ENCODE results near the gene KRT8.

The KRT8 gene

DNA sequence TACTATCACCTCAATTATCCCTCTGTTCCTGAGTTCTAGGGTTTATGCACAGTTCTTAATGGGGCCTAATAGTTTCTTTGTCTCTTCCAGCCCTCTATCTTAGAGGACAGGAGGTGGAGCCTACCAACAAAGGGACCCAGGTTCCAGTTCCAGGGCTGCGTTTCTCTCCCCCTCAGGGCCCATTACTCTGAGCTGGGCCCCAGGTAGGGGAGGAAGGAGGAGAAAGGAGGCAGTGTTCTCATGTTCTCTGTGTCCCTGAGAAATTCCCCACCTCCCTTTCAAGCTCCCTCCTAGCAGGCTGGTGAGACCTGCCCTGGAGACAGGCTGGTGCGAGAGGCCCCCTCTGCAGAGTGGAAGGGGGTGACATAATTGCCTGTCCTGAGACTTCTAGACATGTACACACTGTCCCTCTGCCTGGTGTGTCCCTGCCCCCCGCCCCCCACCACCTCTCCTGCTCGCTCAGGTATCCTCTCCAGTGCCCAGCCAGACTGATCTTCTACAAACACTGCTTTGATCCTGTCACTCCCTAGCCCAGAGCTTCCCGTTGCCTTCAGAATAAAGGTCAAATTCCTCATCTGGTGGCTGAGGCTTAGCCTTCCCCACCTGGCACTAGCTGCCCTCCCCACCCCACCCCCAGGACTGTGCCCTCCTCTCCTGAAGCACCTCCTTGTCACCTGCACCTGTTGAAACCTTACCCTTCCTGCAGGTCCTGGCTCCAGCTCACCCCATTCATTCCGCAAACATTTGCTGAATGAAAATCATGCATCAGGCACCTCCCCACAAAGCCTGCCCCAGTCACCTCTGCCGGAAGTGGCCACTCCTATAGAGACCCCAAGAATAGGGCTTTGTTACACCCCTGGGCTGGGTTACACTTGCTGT is 21.1 kb upstream of the KRT8 start:
- no peak for DNase-seq

DNA sequence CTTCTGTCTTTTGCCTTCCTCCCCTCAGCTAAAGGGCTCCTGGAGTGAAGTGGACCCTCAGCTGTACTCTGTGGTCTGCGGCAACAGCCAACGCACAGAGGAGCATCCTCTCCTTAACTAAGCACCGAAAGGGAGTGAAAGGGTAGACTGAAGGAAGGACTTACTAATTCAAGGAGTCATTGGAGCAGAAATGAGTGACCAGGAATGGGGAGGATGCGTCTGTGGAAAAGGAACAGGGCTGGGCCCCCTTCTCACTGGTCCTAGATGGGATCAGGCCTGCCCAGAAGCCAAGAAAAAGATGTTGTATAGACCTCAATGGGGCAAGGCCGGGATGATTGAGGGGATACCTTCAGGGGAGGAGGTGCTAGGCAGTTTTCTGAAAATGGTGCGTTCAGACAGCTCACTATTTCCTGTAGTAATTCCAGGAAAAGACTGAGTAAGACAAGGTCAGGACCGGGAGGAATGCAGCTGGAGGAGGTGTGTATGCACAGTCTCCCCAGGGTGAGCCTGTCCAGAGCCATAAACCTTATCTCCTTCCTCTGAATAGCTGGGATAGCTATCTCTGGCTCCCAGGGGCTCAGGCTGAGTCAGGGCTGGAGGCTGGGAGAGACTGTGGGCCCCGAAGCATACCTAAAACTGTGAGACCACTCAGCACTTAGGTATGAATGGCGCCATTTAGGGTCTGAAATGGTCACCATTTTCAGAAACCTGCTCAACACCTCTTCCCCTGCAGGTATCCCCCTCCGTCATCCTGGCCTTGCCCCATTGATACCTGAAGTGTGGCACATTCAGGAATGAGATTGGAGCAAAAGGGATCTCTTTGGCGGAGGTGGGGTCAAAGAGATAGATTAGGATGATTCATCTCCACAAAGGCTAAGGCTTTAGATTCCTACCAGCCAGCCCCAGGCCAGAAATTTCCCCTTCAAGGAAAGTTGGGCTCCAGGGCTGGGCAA is 20.2 kb upstream of the KRT8 start:
- DNase-seq: peak; percentile 68

DNA sequence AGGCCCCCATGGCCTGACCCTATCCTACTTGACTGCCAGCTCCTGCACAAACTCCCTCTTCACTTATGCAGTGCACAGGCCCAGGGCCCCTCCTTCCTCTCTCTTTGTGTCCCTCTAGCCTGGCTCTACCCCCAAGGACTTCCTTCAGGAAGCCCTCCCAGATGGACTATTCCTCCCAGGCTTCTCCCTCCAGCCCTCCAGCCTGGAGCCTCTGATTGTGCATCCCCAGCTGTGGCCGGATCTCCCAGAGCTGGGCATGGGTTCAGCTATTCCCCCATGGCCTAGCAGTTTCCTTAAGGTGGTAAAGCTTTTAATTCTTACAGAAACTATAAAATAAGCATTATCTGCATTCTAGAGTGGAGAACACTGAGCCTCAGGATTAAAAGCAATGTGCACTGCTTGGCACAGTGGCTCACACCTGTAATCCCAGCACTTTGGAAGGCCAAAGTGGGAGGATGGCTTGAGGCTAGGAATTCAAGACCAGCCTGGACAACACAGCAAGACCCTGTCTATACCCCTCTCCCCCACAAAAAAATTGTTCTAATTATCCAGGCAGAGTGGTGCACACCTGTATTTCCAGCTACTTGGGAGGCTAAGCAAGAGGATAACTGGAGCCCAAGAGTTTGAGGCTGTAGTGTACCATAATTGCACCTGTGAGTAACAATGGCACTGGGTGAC is 16.8 kb upstream of the KRT8 start:
- no peak for DNase-seq

DNA sequence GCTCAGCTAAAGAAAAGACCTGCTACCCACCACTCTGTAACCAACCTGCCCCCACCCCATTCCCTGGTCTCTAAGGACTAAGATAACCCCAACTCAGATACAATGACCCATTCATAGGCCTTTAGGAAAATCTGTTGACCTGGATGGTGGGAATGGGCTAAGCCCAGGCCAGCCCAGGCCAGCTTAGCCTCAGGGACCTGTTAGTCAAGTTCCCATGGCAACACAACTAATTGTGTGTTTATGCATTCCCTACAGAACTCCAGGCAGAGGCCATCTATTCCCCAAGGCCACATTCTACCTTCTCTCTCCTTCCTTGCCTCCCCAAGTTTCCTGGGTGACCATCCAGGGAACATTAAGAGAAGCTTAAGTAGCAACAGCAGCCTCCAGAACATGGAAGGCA is 16.1 kb upstream of the KRT8 start:
- DNase-seq: no peak

DNA sequence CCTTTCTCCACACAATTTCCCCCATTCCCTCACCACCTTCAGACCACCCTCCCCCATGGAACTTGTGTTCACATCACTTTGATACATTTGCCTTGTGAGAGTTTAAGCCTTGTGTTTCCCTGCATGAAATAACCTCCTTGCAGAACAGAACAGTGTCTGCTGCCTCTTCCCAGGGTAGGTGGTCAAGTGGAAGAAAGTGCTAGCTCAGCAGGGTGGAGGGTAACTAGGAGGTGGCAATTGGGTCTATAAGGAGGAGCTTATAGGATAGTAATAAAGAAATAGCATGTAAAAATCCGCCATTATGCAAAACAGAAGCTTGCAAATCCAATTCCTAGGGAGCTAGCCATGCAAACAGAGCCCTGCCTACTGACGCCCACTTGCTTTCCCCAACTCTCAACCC is 13.9 kb upstream of the KRT8 start:
- DNase-seq: no peak

DNA sequence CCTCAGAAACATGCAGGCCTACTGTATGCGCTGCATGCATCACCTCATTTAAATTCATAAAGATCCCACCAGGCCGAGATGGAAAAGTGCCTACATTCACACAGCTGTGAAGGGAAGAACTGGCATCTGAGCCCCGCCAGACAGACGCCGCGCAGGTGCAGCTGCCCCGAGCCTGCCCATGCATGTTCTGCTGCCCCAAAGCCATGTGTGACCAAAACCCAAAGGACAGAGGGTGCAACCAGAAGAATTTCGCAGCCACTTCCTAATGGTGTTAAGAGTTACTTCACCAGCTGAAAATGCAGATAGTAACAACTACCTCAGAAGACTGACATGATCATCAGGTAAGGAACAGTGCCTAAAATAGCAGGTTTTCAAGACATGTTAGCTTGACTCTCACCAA is 13.5 kb upstream of the KRT8 start:
- DNase-seq: no peak

DNA sequence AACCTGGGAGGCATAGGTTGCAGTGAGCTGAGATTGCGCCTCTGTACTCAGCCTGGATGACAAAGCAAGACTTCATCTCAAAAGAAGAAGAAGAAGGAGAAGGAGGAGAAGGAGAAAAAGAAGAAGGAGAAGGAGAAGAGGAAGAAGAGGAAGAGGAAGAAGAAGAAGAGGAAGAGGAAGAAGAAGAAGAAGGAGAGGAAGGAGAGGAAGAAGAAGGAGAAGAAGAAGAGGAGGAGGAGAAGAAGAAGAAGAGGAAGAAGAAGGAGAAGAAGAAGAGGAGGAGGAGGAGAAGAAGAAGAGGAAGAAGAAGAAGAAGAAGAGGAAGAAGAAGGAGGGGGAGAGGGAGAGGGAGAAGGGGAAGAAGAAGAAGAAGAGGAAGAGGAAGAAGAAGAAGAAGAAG is 12.9 kb upstream of the KRT8 start:
- no peak for DNase-seq

DNA sequence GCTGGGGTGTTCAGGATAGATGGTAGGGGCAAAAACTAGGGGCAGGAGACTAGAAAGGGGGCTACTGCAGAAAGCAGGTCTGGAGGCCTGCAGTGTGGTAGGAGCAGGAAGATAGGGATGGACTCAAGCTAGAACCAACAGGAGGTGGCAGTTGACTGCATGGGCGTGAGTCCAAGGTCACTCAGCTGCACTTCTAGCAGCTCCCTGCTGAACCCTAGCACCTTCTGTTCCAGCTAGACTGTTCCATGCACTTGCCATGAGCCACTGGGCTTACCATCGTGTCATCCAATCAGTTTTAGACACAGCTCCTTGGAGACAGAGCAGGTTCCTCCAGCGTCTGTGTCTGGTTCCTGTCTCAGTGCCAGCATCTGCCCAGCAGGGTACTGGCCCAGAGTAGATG is 11.3 kb upstream of the KRT8 start:
- DNase-seq: no peak

DNA sequence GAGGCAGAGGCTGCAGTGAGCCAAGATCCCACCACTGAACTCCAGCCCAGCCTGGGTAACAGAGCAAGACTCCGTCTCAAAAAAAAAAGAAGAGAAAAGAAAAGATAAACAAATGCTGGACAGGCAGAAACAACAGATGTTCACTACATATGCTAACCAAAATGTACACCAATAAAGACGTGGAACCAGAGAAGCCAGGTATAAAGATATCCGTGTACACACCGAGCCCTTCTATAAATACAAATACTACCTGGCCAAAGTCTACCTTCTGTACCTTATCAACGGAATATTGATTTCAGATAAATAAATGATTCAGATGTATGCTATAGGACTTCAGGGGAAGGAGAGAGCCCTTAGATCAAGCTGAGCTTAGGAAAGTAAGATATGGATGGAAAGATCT is 10.8 kb upstream of the KRT8 start:
- no peak for DNase-seq

DNA sequence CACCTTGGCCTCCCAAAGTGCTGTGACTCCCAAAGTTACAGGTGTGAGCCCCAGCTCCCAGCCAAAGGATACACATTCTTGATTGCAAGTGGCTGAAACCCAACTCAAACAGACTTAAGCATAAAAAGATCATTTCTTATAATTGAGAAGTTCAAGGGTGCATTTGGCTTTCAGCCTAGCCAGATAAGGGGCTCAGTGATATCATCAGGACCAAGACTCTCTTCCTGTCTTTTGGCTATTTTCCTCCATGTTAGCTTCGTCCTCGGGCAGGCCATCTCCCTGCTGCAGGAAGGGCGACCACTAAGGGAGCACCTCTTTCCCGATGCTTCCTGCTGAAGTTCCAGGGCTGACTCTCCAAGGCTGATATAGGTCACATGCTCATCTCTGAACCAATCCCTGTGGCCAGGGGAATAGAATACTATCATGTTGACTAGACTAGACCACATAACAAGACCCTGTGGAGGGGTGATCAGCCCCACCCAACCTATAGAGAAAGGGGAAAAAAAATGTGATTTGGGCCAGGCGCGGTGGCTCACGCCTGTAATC is 9.8 kb upstream of the KRT8 start:
- no peak for DNase-seq

DNA sequence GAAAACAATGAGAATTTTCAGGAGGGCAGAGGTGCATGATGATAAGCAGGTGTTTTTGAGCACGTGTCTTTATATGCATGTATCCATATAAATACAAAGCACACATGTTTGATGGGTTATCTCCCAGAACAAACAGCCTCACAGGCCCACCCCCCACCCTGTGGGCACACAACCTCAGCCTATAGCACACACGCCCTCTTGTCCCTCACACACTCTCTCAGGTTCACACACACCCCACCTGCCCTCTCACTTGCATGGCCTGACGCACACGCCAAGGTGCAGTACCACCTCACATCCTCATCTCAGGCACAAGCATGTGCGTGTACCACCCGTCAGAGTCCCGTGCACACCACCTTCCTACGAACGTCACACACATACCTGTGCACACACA is 8.6 kb upstream of the KRT8 start:
- no peak for DNase-seq

DNA sequence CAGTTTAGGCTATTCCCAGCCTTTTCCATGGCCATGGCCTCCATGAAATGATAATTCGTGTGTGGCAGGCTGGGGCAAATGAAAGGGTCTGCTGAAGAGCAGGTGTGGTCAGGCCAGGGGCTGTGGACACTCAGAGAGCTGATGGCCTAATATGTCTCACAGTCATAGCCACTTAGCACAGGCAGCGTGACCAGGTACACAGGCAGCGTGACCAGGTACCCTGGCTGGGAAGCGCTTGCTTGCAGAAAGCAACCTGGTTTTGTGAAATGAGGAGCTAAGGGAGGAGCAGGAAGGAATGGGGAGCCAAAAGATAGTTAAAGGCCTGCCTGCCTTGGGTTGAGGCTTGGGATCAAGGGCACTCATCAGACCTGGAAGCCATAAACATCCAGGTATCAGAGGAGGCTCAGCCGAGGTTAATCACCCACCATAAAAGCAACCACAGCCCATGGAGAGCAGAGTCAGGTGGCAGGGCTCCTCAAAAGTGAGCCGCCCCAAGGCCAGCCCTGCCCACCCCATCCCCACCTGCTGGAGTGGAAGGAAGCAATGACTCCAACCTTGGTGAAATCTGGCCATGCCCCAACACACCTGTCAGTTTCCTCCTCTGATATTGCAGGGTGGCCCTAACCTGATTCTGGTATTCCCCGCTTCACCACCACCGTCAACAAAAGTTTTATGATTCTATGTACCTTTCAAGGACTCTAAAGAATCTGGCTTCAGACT is 8.0 kb upstream of the KRT8 start:
- DNase-seq: no peak

DNA sequence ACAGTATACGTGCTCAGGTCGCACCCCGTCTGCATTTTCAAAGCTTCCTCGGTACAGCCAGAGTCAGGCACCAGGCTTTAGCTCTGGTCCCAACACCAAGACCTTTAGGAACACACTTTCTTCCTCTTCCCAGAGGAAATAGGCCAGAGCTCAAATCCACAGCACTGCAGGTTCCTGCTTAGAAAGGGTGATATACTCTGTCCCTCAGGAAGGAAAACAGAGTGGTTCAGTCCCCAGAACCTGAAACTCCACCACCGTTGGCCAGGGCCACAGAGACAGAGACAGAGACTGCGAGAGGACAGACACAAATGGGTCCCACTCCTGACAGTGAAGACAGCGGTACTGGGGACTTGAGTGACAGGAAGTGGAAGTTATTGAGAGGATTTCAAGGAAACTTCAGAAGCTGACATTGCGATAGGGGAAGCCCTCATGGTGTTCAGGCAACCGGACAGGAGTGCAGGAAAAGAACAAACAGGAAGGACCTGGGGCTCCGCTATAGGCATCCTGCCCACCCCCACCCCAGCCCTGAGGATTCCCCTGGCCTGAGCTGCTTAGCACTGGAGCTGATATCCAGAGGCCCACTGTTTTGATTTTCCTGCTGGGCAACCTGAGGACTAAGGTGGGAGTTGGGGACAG is 5.5 kb upstream of the KRT8 start:
- no peak for DNase-seq

DNA sequence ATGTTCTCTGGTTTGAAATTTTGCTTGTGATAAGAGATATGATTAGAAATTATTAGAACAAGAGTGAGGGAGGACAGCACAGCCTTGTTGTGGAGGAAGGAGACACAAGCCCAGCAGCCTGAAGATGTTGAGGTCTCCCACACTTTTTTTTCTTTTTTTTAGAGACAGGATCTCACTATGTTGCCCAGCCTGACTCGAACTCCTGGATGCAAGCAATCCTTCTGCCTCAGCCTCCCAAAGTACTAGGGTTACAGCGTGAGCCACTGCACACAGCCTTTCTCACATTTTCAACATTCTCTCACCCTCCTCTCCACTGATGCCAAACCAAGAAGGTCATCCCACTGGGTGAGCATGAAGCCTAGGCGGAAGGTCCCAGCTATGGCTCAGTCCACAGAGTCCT is 4.9 kb upstream of the KRT8 start:
- DNase-seq: no peak

DNA sequence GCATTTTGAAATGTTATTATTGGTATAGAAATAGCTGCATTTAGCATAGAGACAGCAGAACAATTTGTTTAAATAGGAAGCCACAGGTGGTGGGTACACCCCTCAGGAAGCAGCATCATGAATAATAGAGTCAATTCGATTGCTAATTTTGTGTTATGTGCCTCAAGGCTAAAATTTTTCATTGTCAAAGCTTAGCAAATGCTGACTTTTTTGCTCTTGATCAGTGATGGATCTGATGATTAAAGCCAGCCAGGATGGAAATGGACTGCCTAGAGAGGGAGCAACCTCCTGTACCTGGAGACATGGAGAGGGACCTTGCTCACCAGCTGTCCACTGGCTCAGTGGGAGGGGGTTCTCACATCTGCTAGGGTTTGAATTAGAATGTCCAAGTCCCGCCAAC is 4.5 kb upstream of the KRT8 start:
- DNase-seq: no peak

DNA sequence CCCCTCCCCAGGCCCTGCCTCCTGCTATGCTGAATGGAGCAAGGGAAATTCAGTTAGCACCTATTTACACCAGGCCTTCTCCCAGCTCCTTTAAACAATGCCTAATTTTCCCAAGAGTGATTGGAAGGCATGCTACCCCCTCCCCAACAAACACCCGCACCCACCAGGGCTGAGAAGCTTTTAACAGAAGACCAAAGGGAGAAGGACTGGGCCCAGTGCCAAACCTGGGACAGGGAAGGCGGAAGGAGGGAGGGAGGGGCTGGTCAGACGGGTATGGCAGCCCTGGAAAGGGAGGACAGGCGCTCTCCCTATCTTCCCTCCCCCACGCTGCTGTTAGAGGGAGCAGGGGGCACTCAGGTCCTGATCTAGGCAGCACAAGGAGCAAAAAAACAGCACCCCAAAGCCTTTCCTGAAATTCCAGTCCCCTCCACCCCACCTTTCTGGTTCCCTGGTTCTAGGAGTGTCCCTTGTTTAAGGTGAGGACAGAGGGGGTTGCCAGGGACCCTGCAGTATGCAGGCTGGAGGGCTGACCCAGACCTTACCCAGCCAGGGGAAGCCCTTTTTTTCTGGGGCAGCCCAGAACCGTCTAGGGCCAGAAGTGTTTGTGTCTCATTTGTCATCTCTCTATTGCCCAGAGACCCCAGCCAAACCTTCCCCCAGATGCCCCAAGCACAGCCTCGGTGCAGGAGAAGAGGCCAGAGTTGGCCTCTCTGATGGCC is 2.4 kb upstream of the KRT8 start:
- no peak for DNase-seq

DNA sequence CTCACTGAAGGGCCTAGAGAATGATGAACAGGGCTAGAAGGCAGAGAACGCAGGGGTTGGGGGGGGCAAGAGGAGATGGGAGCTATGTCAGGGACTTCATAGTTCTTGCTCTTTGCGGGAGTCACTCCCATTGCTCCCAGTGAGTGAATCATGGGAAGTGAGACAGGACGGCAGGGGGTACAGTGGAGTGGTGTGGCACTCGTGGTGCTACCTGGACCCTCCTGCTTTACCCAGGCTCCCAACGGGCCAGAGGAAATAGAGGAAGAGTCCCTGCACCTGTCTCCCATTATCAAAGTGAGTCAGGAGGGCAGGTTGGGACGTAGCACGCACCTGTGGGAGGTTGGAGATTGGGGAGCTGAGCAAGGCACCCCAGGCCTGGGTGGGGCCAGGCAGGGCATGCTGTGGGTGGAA is 1.3 kb upstream of the KRT8 start:
- DNase-seq: no peak

DNA sequence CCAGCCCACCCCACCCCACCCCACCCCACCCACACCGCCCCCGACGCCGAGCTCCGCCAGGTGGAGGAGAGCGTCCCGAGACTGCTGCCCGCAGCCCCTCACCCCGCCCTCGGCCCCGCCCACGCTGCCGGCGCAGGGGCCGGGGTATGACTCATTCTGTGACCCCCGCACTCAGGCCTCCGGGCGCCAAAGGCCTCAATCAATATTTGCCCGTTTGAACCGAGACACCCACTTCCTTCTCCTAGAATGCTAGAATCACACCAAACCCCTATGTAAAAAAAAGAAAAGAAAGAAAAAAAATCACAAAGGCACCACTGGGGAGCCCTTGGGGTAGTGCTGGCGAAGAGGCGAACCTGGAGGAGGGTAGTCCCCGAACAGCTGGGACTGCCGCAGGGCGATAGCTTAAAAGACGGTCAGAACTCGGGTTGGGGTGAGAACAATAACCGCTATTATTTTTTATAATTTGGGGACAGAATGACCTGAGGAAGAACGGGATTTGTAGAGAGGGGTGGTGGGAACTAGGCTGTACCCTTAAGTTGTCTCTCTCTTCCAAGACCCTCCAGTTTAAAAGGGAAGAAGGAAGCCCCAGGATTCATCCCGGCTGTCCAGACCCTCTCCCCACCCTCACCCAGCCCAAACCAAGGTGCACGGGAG is 894 bp downstream of the KRT8 start:
- peak; percentile 51 for DNase-seq

DNA sequence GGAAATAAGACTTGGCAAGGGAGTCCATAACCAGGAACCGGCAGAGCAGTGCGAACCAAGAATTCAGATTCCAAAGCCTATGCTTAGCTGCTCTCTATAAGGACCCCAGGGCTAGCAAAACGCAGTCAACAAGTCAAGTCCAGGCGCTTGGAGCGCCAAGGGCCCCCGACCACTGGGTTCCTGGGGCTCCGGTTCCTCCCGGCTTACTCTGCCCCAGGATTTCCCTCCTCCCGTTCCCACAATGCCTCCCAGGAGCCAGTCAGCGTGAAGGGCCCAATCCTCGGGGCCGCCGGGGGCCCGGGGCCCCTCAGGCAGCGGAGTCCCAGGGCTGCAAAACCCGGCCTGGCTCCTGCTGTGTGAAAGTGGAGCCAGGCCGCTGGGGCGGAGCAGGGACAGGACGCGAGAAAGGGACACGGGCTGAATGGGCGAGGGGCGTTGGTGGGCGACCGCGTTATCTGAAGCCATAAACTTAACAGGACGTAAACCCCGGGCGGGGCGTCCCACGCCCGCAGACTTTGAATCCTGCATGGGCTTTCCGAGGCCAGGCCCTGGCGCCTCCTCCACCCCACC is 1.5 kb downstream of the KRT8 start:
- peak; percentile 62 for DNase-seq
